Mammary epithelial cell (primary cell): Measurements from ENCODE around the gene CTTNBP2.

ENCODE experiments used
- CTCF ChIP-seq, 2 donors: IDR thresholded peaks in 1 of 2; conservative IDR thresholded peaks in 1 of 2; 2 replicates each; pipeline ENCODE4 v1.5.1; 2011 to 2012; ENCODE audit warnings: inconsistent platforms in 2 of 2, low read length in 2 of 2, mild to moderate bottlenecking in 2 of 2, control low read depth in 1 of 2, low read depth in 1 of 2; ENCODE audit not compliant: insufficient read depth in 1 of 2; ENCODE audit errors: extremely low read depth in 1 of 2
- EZH2 ChIP-seq: IDR thresholded peaks from 2 replicates; pipeline ENCODE4 v1.6.1; 2012; ENCODE audit warnings: low read length, inconsistent platforms, borderline replicate concordance

GRCh38 chr7:117811696-117812095 is 61.5 kb downstream of the CTTNBP2 start:
- no peak for TF ChIP-seq CTCF (conservative IDR thresholded peaks at IDR 0.05 in 1 of 2, IDR thresholded peaks at IDR 0.05 in 1 of 2; ENCODE audit: extremely low read depth in 1 of 2, insufficient read depth in 1 of 2, low read depth in 1 of 2, low read length in 2 of 2)
- TF ChIP-seq EZH2, result no peak
